Trophoblast cell (in vitro differentiated cells and primary cell): ENCODE measurements around the gene EDDM13.

Source experiments
- DNase-seq, 2 donors: peaks; one replicate each; pipeline ENCODE4 v3.0.0-alpha.2; 2016
- H2AFZ ChIP-seq: 2 replicates; pipeline ENCODE4 v1.6.1; 2013; ENCODE audit warnings: low read length, moderate library complexity, mild to moderate bottlenecking; ENCODE audit not compliant: insufficient read depth, poor library complexity
- H2AK5ac ChIP-seq: 2 replicates; pipeline ENCODE4 v1.6.1; 2013; ENCODE audit warnings: mild to moderate bottlenecking, low read length
- H2BK120ac ChIP-seq: 2 replicates; pipeline ENCODE4 v1.6.1; 2013; ENCODE audit warnings: low read length, mild to moderate bottlenecking, moderate library complexity; ENCODE audit not compliant: insufficient read depth, poor library complexity
- H2BK12ac ChIP-seq: 2 replicates; pipeline ENCODE4 v1.6.1; 2013; ENCODE audit warnings: mild to moderate bottlenecking, low read length, moderate library complexity
- H2BK5ac ChIP-seq: 2 replicates; pipeline ENCODE4 v1.6.1; 2013; ENCODE audit warnings: low read length, low read depth, moderate library complexity, mild to moderate bottlenecking; ENCODE audit not compliant: poor library complexity
- H3K14ac ChIP-seq: 2 replicates; pipeline ENCODE4 v1.6.1; 2013; ENCODE audit warnings: mild to moderate bottlenecking, low read length
- H3K18ac ChIP-seq: 2 replicates; pipeline ENCODE4 v1.6.1; 2013; ENCODE audit warnings: mild to moderate bottlenecking, low read length
- H3K23ac ChIP-seq: 2 replicates; pipeline ENCODE4 v1.6.1; 2013; ENCODE audit warnings: low read length
- H3K27ac ChIP-seq: 2 replicates; pipeline ENCODE4 v1.5.1; 2013; ENCODE audit warnings: low read depth, mild to moderate bottlenecking, inconsistent platforms, low read length, moderate library complexity
- H3K27me3 ChIP-seq: 2 replicates; pipeline ENCODE4 v1.6.1; 2013; ENCODE audit warnings: inconsistent platforms, mild to moderate bottlenecking, low read length, moderate library complexity; ENCODE audit not compliant: insufficient read depth
- H3K36me3 ChIP-seq, 2 experiments: 1 replicate in 1 of 2; 2 replicates in 1 of 2; pipeline ENCODE4 v1.6.1; 2013; ENCODE audit warnings: low read length in 2 of 2, mild to moderate bottlenecking in 2 of 2, moderate library complexity in 1 of 2; ENCODE audit not compliant: insufficient read depth in 2 of 2, control insufficient read depth in 1 of 2
- H3K4ac ChIP-seq: 2 replicates; pipeline ENCODE4 v1.6.1; 2013; ENCODE audit warnings: low read depth, mild to moderate bottlenecking, low read length, moderate library complexity
- H3K4me1 ChIP-seq, 2 experiments: 1 replicate in 1 of 2; 2 replicates in 1 of 2; pipeline ENCODE4 v1.6.1; 2013; ENCODE audit warnings: low read length in 2 of 2, mild to moderate bottlenecking in 2 of 2, moderate library complexity in 1 of 2; ENCODE audit not compliant: insufficient read depth in 2 of 2, control insufficient read depth in 1 of 2
- H3K4me2 ChIP-seq: 2 replicates; pipeline ENCODE4 v1.6.1; 2013; ENCODE audit warnings: inconsistent platforms, mild to moderate bottlenecking, low read length, moderate library complexity
- H3K4me3 ChIP-seq: 2 replicates; pipeline ENCODE4 v1.5.1; 2013; ENCODE audit warnings: mild to moderate bottlenecking, low read depth, low read length, inconsistent platforms
- H3K79me1 ChIP-seq: one replicate; pipeline ENCODE4 v1.6.1; 2013; ENCODE audit warnings: low read length
- H3K79me2 ChIP-seq: 2 replicates; pipeline ENCODE4 v1.6.1; 2013; ENCODE audit warnings: low read length, mild to moderate bottlenecking; ENCODE audit not compliant: control insufficient read depth, insufficient read depth, poor library complexity
- H3K9ac ChIP-seq: 2 replicates; pipeline ENCODE4 v1.6.1; 2013; ENCODE audit warnings: mild to moderate bottlenecking, low read length
- H3K9me3 ChIP-seq: 2 replicates; pipeline ENCODE4 v1.6.1; 2013; ENCODE audit warnings: low read depth, mild to moderate bottlenecking, control low read depth, inconsistent platforms, low read length; ENCODE audit not compliant: insufficient read depth
- H4K12ac ChIP-seq: 2 replicates; pipeline ENCODE4 v1.6.1; 2013; ENCODE audit warnings: low read depth, mild to moderate bottlenecking, low read length, moderate library complexity
- H4K8ac ChIP-seq: 2 replicates; pipeline ENCODE4 v1.6.1; 2013; ENCODE audit warnings: low read depth, mild to moderate bottlenecking, low read length, moderate library complexity
- H4K91ac ChIP-seq: one replicate; pipeline ENCODE4 v1.6.1; 2013; ENCODE audit warnings: low read depth, mild to moderate bottlenecking, low read length, moderate library complexity
- WGBS: extraction: QIAGEN DNeasy Blood & Tissue Kit; methylation state at CpG from one replicate; pipeline ENCODE4 v1.1.7; 2013; ENCODE audit warnings: missing lambda C conversion rate; ENCODE audit not compliant: insufficient read length, insufficient coverage; ENCODE audit errors: extremely low coverage; 5-methylcytosine and 5-hydroxymethylcytosine counted together

The EDDM13 gene

DNA sequence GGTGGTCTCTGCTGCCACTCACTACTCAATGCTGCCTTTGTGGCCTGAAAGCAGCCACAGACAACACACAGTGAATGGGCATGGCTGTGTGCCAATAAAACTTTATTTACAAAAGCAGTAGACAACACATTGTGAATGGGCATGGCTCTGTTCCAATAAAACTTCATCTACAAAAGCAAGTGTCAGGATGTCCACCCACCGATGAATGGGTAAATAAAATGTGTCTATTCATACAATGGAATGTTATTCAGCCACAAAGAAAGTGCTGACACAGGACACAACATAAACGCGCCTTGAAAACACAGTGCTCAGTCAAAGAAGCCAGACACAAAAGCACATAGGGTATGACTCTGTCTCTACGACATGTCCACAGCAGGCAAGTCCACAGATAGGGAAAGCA is 22.0 kb downstream of the EDDM13 start:
- H3K4ac ChIP-seq: no peak overlapping the region
- H3K27ac ChIP-seq: no peak overlapping the region
- H3K79me1 ChIP-seq: no peaks in the 10 kb centered on the region
- no peak overlapping the region for H3K4me2 ChIP-seq
- H3K9me3 ChIP-seq: peaks cover 2% of the 10 kb centered on the region
- no peak overlapping the region for H4K91ac ChIP-seq
- no peak overlapping the region for H3K23ac ChIP-seq
- H3K14ac ChIP-seq: no peak overlapping the region
- H3K9ac ChIP-seq: no peak overlapping the region
- no peak overlapping the region for H3K4me3 ChIP-seq
- H3K4me1 ChIP-seq: no peaks in the 10 kb centered on the region
- no peak overlapping the region for H2BK5ac ChIP-seq
- H2AK5ac ChIP-seq: no peak overlapping the region
- no peaks in the 10 kb centered on the region for H3K27me3 ChIP-seq
- no peak overlapping the region for H2AFZ ChIP-seq
- DNase-seq: no peak
- H3K79me2 ChIP-seq: no peaks in the 10 kb centered on the region
- no peak overlapping the region for H4K12ac ChIP-seq
- no peak overlapping the region for H4K8ac ChIP-seq
- peaks cover 0 to 10% of the 10 kb centered on the region in 2 experiments for H3K36me3 ChIP-seq
- no peak overlapping the region for H3K18ac ChIP-seq
- WGBS: no CpG with 5 or more reads among the region's 4 CpGs
- H2BK120ac ChIP-seq: no peak overlapping the region
- H2BK12ac ChIP-seq: no peak overlapping the region

DNA sequence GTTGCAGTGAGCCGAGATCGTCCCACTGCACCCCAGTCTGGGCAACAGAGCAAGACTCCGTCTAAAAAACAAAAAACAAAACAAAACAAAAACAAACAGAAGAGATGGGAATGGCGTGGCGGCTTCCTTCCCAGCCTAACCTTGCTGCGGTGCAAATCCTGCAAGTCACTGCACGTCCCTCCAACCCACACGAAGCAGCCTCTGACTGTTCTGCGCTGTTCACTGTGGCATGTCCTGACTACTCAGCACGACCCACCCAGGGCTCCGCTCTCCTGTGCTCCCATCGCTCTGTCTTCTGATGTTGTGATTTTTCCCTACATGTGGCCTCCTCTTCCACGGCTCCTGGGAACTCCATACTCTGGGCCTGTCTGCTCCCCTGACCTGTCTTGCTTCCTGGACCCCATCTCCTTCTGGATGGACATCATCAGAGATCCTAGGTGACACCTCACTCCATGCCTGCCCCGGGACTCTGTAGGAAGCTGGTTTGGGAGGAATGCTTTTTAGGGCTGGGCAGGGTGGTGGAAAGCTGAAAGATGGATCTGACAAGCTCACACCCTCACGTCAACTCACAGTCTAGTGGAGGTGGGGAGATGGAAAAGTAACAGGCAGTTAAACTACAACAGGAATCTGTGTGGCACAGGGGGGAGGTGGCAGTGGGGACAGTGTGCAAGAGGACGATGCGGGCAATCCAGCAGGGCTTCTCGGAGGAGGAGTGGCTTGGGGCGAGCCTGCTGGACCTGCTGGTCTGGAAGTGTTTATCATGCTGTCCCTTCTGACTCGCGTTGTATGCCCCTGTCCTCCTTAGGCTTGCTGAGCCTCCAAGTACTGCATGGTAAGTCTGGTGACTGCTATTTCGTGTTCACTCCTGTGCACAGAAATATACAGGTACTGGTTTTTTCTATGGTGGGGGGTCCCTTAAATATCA is 23.2 kb downstream of the EDDM13 start:
- H3K4me2 ChIP-seq: no peak overlapping the region
- no peak overlapping the region for H3K14ac ChIP-seq
- no peak overlapping the region for H2AK5ac ChIP-seq
- no peak overlapping the region for H4K8ac ChIP-seq
- no peaks in the 10 kb centered on the region for H3K79me2 ChIP-seq
- WGBS: no CpG with 5 or more reads among the region's 22 CpGs
- H3K4me1 ChIP-seq: no peaks in the 10 kb centered on the region
- no peak overlapping the region for H4K91ac ChIP-seq
- no peak overlapping the region for H2BK12ac ChIP-seq
- H2AFZ ChIP-seq: no peak overlapping the region
- DNase-seq: peak in 1 of 2 donors; percentile 34
- H3K4ac ChIP-seq: no peak overlapping the region
- no peak overlapping the region for H2BK120ac ChIP-seq
- H3K27ac ChIP-seq: no peak overlapping the region
- no peak overlapping the region for H4K12ac ChIP-seq
- no peak overlapping the region for H3K4me3 ChIP-seq
- peaks cover 2% of the 10 kb centered on the region for H3K9me3 ChIP-seq
- peaks cover 0 to 10% of the 10 kb centered on the region in 2 experiments for H3K36me3 ChIP-seq
- H3K9ac ChIP-seq: no peak overlapping the region
- no peak overlapping the region for H2BK5ac ChIP-seq
- H3K18ac ChIP-seq: no peak overlapping the region
- no peak overlapping the region for H3K23ac ChIP-seq
- no peaks in the 10 kb centered on the region for H3K79me1 ChIP-seq
- no peaks in the 10 kb centered on the region for H3K27me3 ChIP-seq

GRCh38 chr19:56297010-56297409 is 24.5 kb downstream of the EDDM13 start:
- Histone ChIP-seq H3K27me3 (no peaks in the 10 kb centered on the region), H4K8ac (no peak overlapping the region)
- no CpG with 5 or more reads among the region's 3 CpGs for WGBS

GRCh38 chr19:56299688-56300087 is 27.1 kb downstream of the EDDM13 start:
- H2AFZ ChIP-seq: no peak overlapping the region
- no peaks in the 10 kb centered on the region for H3K79me1 ChIP-seq
- H2BK5ac ChIP-seq: no peak overlapping the region
- H2BK12ac ChIP-seq: no peak overlapping the region
- H2BK120ac ChIP-seq: no peak overlapping the region
- H3K27me3 ChIP-seq: no peaks in the 10 kb centered on the region
- no peak overlapping the region for H4K12ac ChIP-seq
- DNase-seq: no peak
- H3K4me2 ChIP-seq: no peak overlapping the region
- H2AK5ac ChIP-seq: no peak overlapping the region
- H4K91ac ChIP-seq: no peak overlapping the region
- no peak overlapping the region for H3K18ac ChIP-seq
- no peak overlapping the region for H3K23ac ChIP-seq
- no peaks in the 10 kb centered on the region for H3K79me2 ChIP-seq
- no peak overlapping the region for H3K27ac ChIP-seq
- H3K4me3 ChIP-seq: no peak overlapping the region
- peaks cover 8 to 9% of the 10 kb centered on the region in 2 experiments for H3K36me3 ChIP-seq
- H4K8ac ChIP-seq: no peak overlapping the region
- no peaks in the 10 kb centered on the region for H3K9me3 ChIP-seq
- no CpG with 5 or more reads among the region's 3 CpGs for WGBS
- H3K14ac ChIP-seq: no peak overlapping the region
- no peak overlapping the region for H3K4ac ChIP-seq
- no peaks in the 10 kb centered on the region for H3K4me1 ChIP-seq
- H3K9ac ChIP-seq: no peak overlapping the region

More at GRCh38 chr19:56297010-56297409, 24.5 kb downstream of the EDDM13 start:
- Histone ChIP-seq H3K14ac (no peak overlapping the region), H2BK5ac (no peak overlapping the region), H2AK5ac (no peak overlapping the region), H3K18ac (no peak overlapping the region), H3K9ac (no peak overlapping the region), H3K9me3 (no peaks in the 10 kb centered on the region), H4K91ac (no peak overlapping the region), H3K4ac (no peak overlapping the region), H3K36me3 (peaks cover 3 to 10% of the 10 kb centered on the region in 2 experiments), H4K12ac (no peak overlapping the region), H3K4me1 (no peaks in the 10 kb centered on the region), H3K79me1 (no peaks in the 10 kb centered on the region), H3K4me2 (no peak overlapping the region), H3K27ac (no peak overlapping the region), H3K79me2 (no peaks in the 10 kb centered on the region), H2BK12ac (no peak overlapping the region), H3K23ac (no peak overlapping the region), H3K4me3 (no peak overlapping the region), H2AFZ (no peak overlapping the region), H2BK120ac (no peak overlapping the region)
- DNase-seq: no peak
